Liver (tissue), 9 donors: ENCODE data around the gene PNO1. TPM values are rescaled to one million over a fixed set of nuclear protein-coding genes. Genes with fewer than 3 reads are reported as not detected.

ENCODE experiments used
- DNase-seq: peaks from one replicate; pipeline ENCODE4 v3.0.0-alpha.2; 2017; ENCODE audit warnings: low spot score
- H3K27ac ChIP-seq, 2 donors: one replicate each; pipeline ENCODE4 v1.7.0; 2013; ENCODE audit warnings: inconsistent platforms in 2 of 2, low read length in 2 of 2, control low read depth in 1 of 2, low read depth in 1 of 2, mild to moderate bottlenecking in 1 of 2
- H3K27me3 ChIP-seq, 4 donors: one replicate each; pipeline versions ENCODE4 v1.6.1 to v1.7.0; 2013; ENCODE audit warnings: low read length in 3 of 4, inconsistent platforms in 1 of 4, mild to moderate bottlenecking in 1 of 4, moderate library complexity in 1 of 4; ENCODE audit not compliant: control insufficient read depth in 4 of 4, insufficient read depth in 4 of 4
- H3K36me3 ChIP-seq, 4 donors: one replicate each; pipeline versions ENCODE4 v1.6.1 to v1.7.0; 2013; ENCODE audit warnings: low read length in 3 of 4, mild to moderate bottlenecking in 3 of 4, low read depth in 1 of 4, moderate library complexity in 1 of 4; ENCODE audit not compliant: control insufficient read depth in 4 of 4, insufficient read depth in 3 of 4
- H3K4me1 ChIP-seq, 4 donors: one replicate each; pipeline versions ENCODE4 v1.6.1 to v1.7.0; 2013; ENCODE audit warnings: low read length in 3 of 4, mild to moderate bottlenecking in 3 of 4, moderate library complexity in 1 of 4; ENCODE audit not compliant: control insufficient read depth in 4 of 4, insufficient read depth in 4 of 4
- H3K4me3 ChIP-seq, 3 donors: one replicate each; pipeline versions ENCODE4 v1.6.1 to v1.7.0; 2013; ENCODE audit warnings: low read length in 3 of 3, control low read depth in 1 of 3, low read depth in 1 of 3, mild to moderate bottlenecking in 1 of 3
- H3K9ac ChIP-seq, 2 donors: one replicate each; pipeline ENCODE4 v1.7.0; 2013; ENCODE audit warnings: low read length in 2 of 2, mild to moderate bottlenecking in 2 of 2, moderate library complexity in 2 of 2, control low read depth in 1 of 2, low read depth in 1 of 2
- H3K9me3 ChIP-seq, 4 donors: one replicate each; pipeline versions ENCODE4 v1.6.1 to v1.7.0; 2013; ENCODE audit warnings: low read length in 3 of 4; ENCODE audit not compliant: control insufficient read depth in 4 of 4
- CTCF ChIP-seq: fragments of 150-350 bp; IDR thresholded peaks from 2 replicates; pipeline ENCODE4 v1.5.1; 2017; ENCODE audit warnings: improper control_type of control experiment, low read depth, low read length; ENCODE audit not compliant: missing input control
- FOXA2 ChIP-seq: IDR thresholded peaks from 2 replicates; pipeline ENCODE4 v1.6.1; 2016; ENCODE audit warnings: antibody characterized with exemption
- REST ChIP-seq: IDR thresholded peaks from 2 replicates; pipeline ENCODE4 v1.6.1; 2016; ENCODE audit warnings: antibody characterized with exemption, mild to moderate bottlenecking
- SP1 ChIP-seq: IDR thresholded peaks from 2 replicates; pipeline ENCODE4 v1.6.1; 2018; ENCODE audit warnings: antibody characterized with exemption, mild to moderate bottlenecking
- TAF1 ChIP-seq: conservative IDR thresholded peaks from 2 replicates; pipeline ENCODE4 v1.6.1; 2016; ENCODE audit warnings: antibody characterized with exemption, mild to moderate bottlenecking
- ZBTB33 ChIP-seq: IDR thresholded peaks from 2 replicates; pipeline ENCODE4 v1.6.1; 2016; ENCODE audit warnings: antibody characterized with exemption
- WGBS: extraction: QIAGEN DNeasy Blood & Tissue Kit; methylation state at CpG from one replicate; pipeline ENCODE4 v1.1.7; 2013; 5-methylcytosine and 5-hydroxymethylcytosine counted together
- polyA plus RNA-seq, 2 donors: library from polyadenylated mRNA; stranded (reverse) in 1 of 2; unstranded in 1 of 2; fragments of 200-250 nt in 1 of 2; fragments of >200 nt in 1 of 2; fragmentation: Nextera tagmentation in 1 of 2; extraction: Ambion mirVana in 1 of 2; gene quantifications; one replicate each; pipeline versions ENCODE4 v1.2.1 to v1.2.3, GENCODE V29; 2013 to 2015
- total RNA-seq, 2 donors: library from RNA; depleted of rRNA; stranded (reverse); fragments of >200 nt; gene quantifications; one replicate each; pipeline ENCODE4 v1.2.3, GENCODE V29; 2014
- TF ChIP-seq, protein P1 (sequence below): IDR thresholded peaks from 2 replicates; pipeline ENCODE4 v1.6.1; 2016; ENCODE audit warnings: antibody characterized with exemption
- donor health status: healthy.
- donor health status: healthy.
- donor health status: healthy.
- donor health status: healthy.
- donor health status: healthy.

The PNO1 gene
- total and polyA plus RNA-seq, 4 donors = 5.5 to 9.5 (median 8.4) TPM

- no peak overlapping the region for H3K4me3 ChIP-seq
These were observed 11.6 kb downstream of the PNO1 start for GRCh38 chr2:68169308-68169707.

More at GRCh38 chr2:68169308-68169707, 11.6 kb downstream of the PNO1 start:
- WGBS = 95% methylated on average over 4 of the region's 4 CpGs
- no peaks in the 10 kb centered on the region for H3K27me3 ChIP-seq
- H3K4me1 ChIP-seq = no peaks in the 10 kb centered on the region
- H3K36me3 ChIP-seq = peaks cover 4 to 19% (median 9%) of the 10 kb centered on the region in 4 donors
- TF ChIP-seq, protein P1, sequence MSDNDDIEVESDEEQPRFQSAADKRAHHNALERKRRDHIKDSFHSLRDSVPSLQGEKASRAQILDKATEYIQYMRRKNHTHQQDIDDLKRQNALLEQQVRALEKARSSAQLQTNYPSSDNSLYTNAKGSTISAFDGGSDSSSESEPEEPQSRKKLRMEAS = no peak
- no peak for TF ChIP-seq TAF1
- TF ChIP-seq SP1 = no peak
- TF ChIP-seq FOXA2 = no peak
- TF ChIP-seq ZBTB33 = no peak
- no peak for TF ChIP-seq CTCF
- TF ChIP-seq REST = no peak
- DNase-seq = no peak
- no peak overlapping the region for H3K27ac ChIP-seq
- no peaks in the 10 kb centered on the region for H3K9me3 ChIP-seq
- no peak overlapping the region for H3K9ac ChIP-seq
